ENCODE data around the gene LRCH3.
"Not testable (repeated sequence)": the region's sequence is repeated elsewhere in the genome, so short reads cannot be mapped to it uniquely, and the experiment has no call there.

The LRCH3 gene

DNA sequence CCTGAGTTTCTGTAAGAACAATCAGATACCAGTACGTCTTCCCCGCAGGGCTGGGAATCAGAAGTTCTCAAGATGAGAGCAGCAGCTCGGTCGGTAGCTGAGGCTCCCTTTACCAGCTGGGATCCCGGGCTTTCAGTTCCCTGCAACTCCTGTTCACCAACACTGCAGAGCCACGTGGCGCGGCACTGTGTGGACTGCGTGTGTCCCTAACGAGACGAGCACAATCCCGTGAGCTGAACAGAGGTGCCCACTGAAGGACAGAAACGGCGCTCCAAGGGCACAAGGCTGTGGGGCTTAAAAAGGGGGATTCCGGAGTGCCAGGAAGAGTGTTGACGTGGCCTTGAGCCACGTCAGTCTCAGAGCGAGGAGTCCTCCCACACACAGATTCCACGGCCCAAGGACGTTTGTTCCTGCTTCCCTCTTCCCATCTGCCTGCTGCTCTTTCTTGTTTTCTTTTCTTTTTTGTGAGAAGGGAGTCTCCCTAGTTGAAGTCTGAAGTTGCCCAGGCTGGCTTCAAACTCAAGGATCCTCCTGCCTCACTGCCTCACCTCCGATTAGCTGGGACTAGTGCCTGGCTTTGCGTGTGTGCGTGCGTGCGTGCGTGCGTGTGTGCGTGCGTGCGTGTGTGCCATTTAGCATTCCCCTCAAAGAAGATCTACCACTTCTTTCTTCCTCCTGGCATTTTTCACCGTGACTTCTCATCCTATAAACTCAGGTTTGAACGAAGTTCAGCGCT lies 121.9 kb downstream of the LRCH3 start:
- peak; percentile 3 for DNase-seq (ENCODE audit: low read depth)
- in situ Hi-C loops (cut with HindIII; ENCODE audit: low sequenced_read_pairs): no loop called here
- TF ChIP-seq, protein P1, sequence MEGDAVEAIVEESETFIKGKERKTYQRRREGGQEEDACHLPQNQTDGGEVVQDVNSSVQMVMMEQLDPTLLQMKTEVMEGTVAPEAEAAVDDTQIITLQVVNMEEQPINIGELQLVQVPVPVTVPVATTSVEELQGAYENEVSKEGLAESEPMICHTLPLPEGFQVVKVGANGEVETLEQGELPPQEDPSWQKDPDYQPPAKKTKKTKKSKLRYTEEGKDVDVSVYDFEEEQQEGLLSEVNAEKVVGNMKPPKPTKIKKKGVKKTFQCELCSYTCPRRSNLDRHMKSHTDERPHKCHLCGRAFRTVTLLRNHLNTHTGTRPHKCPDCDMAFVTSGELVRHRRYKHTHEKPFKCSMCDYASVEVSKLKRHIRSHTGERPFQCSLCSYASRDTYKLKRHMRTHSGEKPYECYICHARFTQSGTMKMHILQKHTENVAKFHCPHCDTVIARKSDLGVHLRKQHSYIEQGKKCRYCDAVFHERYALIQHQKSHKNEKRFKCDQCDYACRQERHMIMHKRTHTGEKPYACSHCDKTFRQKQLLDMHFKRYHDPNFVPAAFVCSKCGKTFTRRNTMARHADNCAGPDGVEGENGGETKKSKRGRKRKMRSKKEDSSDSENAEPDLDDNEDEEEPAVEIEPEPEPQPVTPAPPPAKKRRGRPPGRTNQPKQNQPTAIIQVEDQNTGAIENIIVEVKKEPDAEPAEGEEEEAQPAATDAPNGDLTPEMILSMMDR (IDR thresholded peaks at IDR 0.05; ENCODE audit: low read depth, low read length, missing control alignments): no peak
- no peak overlapping the region for H3K4me3 ChIP-seq (ENCODE audit: low read depth, low read length)

DNA sequence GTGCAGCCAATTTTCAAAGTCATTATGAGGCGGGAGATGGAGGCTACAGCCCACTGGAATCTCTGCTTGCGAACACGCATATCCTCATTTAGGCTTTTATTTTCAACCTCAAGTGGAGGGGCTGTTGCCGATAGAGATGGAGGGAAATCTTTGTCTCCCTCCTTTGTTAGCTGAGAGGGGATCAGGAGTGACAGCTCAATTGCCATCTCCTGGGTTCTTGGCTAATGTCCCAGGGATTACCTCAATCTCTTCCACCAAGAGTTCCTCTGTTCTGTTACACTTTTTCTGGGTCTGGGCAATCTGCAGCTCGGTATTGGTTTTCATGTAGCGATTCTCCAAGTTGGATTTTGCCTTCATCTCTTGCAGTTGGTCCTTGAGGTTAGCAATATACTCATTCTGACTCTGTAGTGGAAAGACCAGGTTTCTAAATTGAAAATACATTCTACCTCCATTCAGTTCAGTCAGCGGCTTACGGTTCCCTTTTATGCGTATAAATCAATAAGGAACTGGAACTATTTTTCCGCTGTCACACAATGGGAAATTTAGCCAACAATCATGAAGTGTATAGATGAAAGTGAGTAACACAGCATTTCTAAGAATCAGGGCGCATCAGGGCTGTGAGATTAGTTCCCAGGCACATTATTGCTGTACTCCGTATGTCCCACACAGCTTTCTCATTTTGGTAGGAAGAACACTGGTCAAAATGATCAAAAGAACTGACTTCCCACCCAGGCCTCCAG lies 122.8 kb downstream of the LRCH3 start:
- TF ChIP-seq, protein P1 (IDR thresholded peaks at IDR 0.05; ENCODE audit: low read depth, low read length, missing control alignments): no peak
- no peak for DNase-seq (ENCODE audit: low read depth)
- in situ Hi-C loops (cut with HindIII; ENCODE audit: low sequenced_read_pairs): no loop called here
- H3K4me3 ChIP-seq (ENCODE audit: low read depth, low read length): no peak overlapping the region

DNA sequence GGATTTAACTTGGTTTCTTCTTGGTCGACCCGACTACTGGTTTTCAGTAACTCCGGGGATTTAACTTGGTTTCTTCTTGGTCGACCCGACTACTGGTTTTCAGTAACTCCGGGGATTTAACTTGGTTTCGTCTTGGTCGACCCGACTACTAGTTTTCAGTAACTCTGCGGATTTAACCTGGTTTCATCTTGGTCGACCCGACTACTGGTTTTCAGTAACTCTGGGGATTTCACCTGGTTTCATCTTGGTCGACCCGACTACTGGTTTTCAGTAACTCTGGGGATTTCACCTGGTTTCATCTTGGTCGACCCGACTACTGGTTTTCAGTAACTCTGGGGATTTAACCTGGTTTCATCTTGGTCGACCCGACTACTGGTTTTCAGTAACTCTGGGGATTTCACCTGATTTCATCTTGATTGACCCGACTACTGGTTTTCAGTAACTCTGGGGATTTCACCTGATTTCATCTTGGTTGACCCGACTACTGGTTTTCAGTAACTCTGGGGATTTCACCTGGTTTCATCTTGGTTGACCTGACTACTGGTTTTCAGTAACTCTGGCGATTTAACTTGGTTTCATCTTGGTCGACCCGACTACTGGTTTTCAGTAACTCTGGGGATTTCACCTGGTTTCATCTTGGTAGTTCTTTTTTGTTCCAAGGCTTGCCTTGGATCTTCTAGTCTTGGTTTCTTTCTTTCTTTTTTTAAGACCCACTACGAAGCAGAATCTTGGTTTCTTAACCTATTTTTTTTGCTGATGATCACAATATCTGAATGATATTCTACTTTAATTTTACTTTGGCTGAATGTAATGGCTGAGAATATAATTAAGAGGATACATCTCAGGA lies 130.6 kb downstream of the LRCH3 start:
- in situ Hi-C loops (cut with HindIII; ENCODE audit: low sequenced_read_pairs); H3K4me3 ChIP-seq (ENCODE audit: low read depth, low read length); DNase-seq (ENCODE audit: low read depth): not testable (repeated sequence)

DNA sequence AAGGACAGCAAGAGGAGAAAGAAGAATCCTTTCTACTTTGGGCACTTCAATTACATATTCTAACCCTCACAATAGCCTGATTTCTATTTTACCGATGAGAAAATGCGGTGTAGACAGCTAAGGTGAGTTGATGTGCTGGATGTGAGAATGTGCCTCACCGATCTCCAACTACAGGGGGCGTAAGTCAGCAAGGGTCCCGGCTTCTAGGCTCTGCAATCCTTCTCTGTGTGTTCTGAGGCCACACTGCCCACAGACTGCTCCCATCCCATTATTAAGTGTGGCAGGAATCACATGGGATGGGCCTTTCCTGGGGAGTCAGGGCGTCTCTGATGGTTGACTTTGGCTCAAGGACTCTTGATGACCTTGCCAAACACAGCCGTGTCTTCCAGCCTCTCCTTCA lies 135.4 kb downstream of the LRCH3 start:
- TF ChIP-seq, protein P1 (IDR thresholded peaks at IDR 0.05; ENCODE audit: low read depth, low read length, missing control alignments): no peak
- DNase-seq (ENCODE audit: low read depth): no peak
- in situ Hi-C loops (cut with HindIII; ENCODE audit: low sequenced_read_pairs): no loop called here
- H3K4me3 ChIP-seq (ENCODE audit: low read depth, low read length): no peak overlapping the region

DNA sequence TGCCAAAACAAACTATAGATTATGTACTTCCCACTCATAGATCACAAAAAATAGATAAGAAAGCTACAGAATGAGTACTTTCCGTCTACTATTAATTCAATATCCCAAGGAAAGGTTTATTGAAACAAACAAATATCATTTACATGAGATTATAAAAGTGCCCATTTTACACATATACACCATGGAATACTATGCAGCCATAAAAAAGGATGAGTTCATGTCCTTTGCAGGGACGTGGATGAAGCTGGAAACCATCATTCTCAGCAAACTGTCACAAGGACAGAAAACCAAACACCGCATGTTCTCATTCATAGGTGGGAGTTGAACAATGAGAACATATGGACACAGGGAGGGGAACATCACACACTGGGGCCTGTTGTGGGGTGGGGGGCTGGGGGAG lies 136.5 kb downstream of the LRCH3 start:
- DNase-seq (ENCODE audit: low read depth); in situ Hi-C loops (cut with HindIII; ENCODE audit: low sequenced_read_pairs); H3K4me3 ChIP-seq (ENCODE audit: low read depth, low read length): not testable (repeated sequence)

DNA sequence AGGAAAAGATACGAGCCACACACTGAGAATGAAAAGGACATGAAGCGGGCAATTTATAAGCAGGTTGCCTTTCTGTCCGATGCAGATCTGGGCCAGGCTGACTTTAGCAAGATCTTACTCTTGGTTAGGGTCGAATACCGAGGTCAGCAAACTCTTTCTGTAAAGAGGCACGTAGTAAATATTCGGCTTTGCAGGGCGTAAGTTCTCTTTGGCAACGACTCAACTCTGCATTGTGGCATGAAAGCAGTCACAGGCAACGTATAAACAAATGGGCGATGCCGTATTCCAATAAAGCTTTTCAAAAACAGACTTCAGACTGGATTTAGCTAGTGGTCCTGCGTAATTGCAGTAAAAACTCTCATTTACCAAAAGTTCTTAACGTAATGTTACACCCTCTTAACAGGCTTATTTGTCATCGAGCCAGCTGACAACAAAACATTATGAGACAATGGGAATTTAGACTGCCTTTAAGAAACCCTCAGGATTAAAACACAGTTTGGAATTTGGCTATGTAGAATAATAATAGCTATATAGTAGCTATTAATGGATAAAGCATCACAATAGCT lies 145.8 kb downstream of the LRCH3 start:
- in situ Hi-C loops (cut with HindIII; ENCODE audit: low sequenced_read_pairs): no loop called here

More for the DNA sequence above, 145.8 kb downstream of the LRCH3 start:
- H3K4me3 ChIP-seq (ENCODE audit: low read depth, low read length): no peak overlapping the region
- TF ChIP-seq, protein P1 (IDR thresholded peaks at IDR 0.05; ENCODE audit: low read depth, low read length, missing control alignments): no peak
- no peak for DNase-seq (ENCODE audit: low read depth)

All from astrocyte of the cerebellum (primary cell).